NCI-H2171 (cell line): ENCODE measurements around the gene CNTFR.

Experiments used
- DNase-seq: peaks from one replicate; lab custom pipeline; 2025; lab: John Stamatoyannopoulos, UW

Gene CNTFR

GRCh38 chr9:34590381-34591247, 1.1 kb upstream of the CNTFR start:
- DNase-seq: no peak

- no peak for DNase-seq
Measured at GRCh38 chr9:34588671-34589635, 571 bp downstream of the CNTFR start.

GRCh38 chr9:34587271-34587670, 2.3 kb downstream of the CNTFR start:
- DNase-seq: no peak

GRCh38 chr9:34585946-34586669, 3.4 kb downstream of the CNTFR start:
- no peak for DNase-seq

- DNase-seq: no peak
Measured at GRCh38 chr9:34584970-34585369, 4.6 kb downstream of the CNTFR start.

GRCh38 chr9:34582787-34583186, 6.7 kb downstream of the CNTFR start:
- no peak for DNase-seq

GRCh38 chr9:34581318-34581717, 8.2 kb downstream of the CNTFR start:
- no peak for DNase-seq

GRCh38 chr9:34580358-34580757, 9.2 kb downstream of the CNTFR start:
- DNase-seq: no peak

GRCh38 chr9:34579808-34580163, 9.7 kb downstream of the CNTFR start:
- DNase-seq: no peak

GRCh38 chr9:34579104-34579807, 10.3 kb downstream of the CNTFR start:
- DNase-seq: no peak

- no peak for DNase-seq
Measured at GRCh38 chr9:34578241-34579103, 11.1 kb downstream of the CNTFR start.

GRCh38 chr9:34577400-34578240, 11.9 kb downstream of the CNTFR start:
- DNase-seq: no peak

GRCh38 chr9:34576597-34577399, 12.7 kb downstream of the CNTFR start:
- DNase-seq: no peak

- no peak for DNase-seq
Measured at GRCh38 chr9:34575862-34576596, 13.5 kb downstream of the CNTFR start.

GRCh38 chr9:34575241-34575640, 14.3 kb downstream of the CNTFR start:
- DNase-seq: no peak

- no peak for DNase-seq
Measured at GRCh38 chr9:34574571-34574970, 15.0 kb downstream of the CNTFR start.

GRCh38 chr9:34573599-34574325, 15.8 kb downstream of the CNTFR start:
- DNase-seq: no peak
